Measurements from ENCODE around the gene SPIRE1.
"Not testable (repeated sequence)": the region's sequence is repeated elsewhere in the genome, so short reads cannot be mapped to it uniquely, and the experiment has no call there.

The SPIRE1 gene

GRCh38 chr18:12551943-12552878, 105.7 kb downstream of the SPIRE1 start:
- DNase-seq: not testable (repeated sequence)

- DNase-seq: not testable (repeated sequence)
Observed at GRCh38 chr18:12551466-12551865, 106.4 kb downstream of the SPIRE1 start.

- DNase-seq: no peak
Observed at GRCh38 chr18:12543697-12544096, 114.2 kb downstream of the SPIRE1 start.

GRCh38 chr18:12540751-12541150, 117.2 kb downstream of the SPIRE1 start:
- DNase-seq: no peak

- DNase-seq: not testable (repeated sequence)
Observed at GRCh38 chr18:12539158-12539557, 118.7 kb downstream of the SPIRE1 start.

- no peak for DNase-seq
Observed at GRCh38 chr18:12534820-12535219, 123.1 kb downstream of the SPIRE1 start.

GRCh38 chr18:12532661-12533060, 125.2 kb downstream of the SPIRE1 start:
- no peak for DNase-seq

- DNase-seq: no peak
Observed at GRCh38 chr18:12531749-12532148, 126.2 kb downstream of the SPIRE1 start.

- DNase-seq: peak; percentile 94
Observed at GRCh38 chr18:12520442-12520992, 137.4 kb downstream of the SPIRE1 start.

- no peak for DNase-seq
Observed at GRCh38 chr18:12518832-12519531, 138.9 kb downstream of the SPIRE1 start.

- DNase-seq: no peak
Observed at GRCh38 chr18:12518326-12518725, 139.6 kb downstream of the SPIRE1 start.

- DNase-seq: peak; percentile 39
Observed at GRCh38 chr18:12517142-12517825, 140.6 kb downstream of the SPIRE1 start.

GRCh38 chr18:12516049-12516630, 141.8 kb downstream of the SPIRE1 start:
- DNase-seq: no peak

GRCh38 chr18:12515550-12515949, 142.4 kb downstream of the SPIRE1 start:
- DNase-seq: no peak

- no peak for DNase-seq
Observed at GRCh38 chr18:12507007-12507406, 150.9 kb downstream of the SPIRE1 start.

- no peak for DNase-seq
Observed at GRCh38 chr18:12500986-12501385, 156.9 kb downstream of the SPIRE1 start.

- DNase-seq: no peak
Observed at GRCh38 chr18:12497839-12498238, 160.1 kb downstream of the SPIRE1 start.

- no peak for DNase-seq
Observed at GRCh38 chr18:12497296-12497695, 160.6 kb downstream of the SPIRE1 start.

- no peak for DNase-seq
Observed at GRCh38 chr18:12492907-12493306, 165.0 kb downstream of the SPIRE1 start.

GRCh38 chr18:12491611-12492435, 166.1 kb downstream of the SPIRE1 start:
- no peak for DNase-seq

GRCh38 chr18:12485479-12486105, 172.3 kb downstream of the SPIRE1 start:
- no peak for DNase-seq
